Peyer's patch (tissue), 4 donors: Measurements from ENCODE around the gene GPR139. TPM values are rescaled to one million over a fixed set of nuclear protein-coding genes. Genes with fewer than 3 reads are reported as not detected.

Experiments used
- DNase-seq, 3 donors: peaks; one replicate each; pipeline ENCODE4 v3.0.0-alpha.2; 2017 to 2019
- H3K27ac ChIP-seq, 4 donors: fragments of 200-600 bp; sonication (generic); one replicate each; pipeline ENCODE4 v1.5.1; 2016 to 2019
- H3K27me3 ChIP-seq, 2 donors: fragments of 200-600 bp; sonication (generic); one replicate each; pipeline ENCODE4 v1.5.1; 2019
- H3K36me3 ChIP-seq, 3 donors: fragments of 200-600 bp; sonication (generic); one replicate each; pipeline ENCODE4 v1.5.1; 2016 to 2019
- H3K4me1 ChIP-seq, 4 donors: fragments of 200-600 bp; sonication (generic); one replicate each; pipeline ENCODE4 v1.5.1; 2016 to 2019
- H3K4me3 ChIP-seq, 4 donors: fragments of 200-600 bp; sonication (generic); 1 replicate in 3 of 4; 2 replicates in 1 of 4; pipeline ENCODE4 v1.5.1; 2016 to 2019; ENCODE audit warnings: mild to moderate bottlenecking in 1 of 4
- H3K9me3 ChIP-seq, 4 donors: fragments of 200-600 bp; sonication (generic); one replicate each; pipeline ENCODE4 v1.5.1; 2016 to 2019; ENCODE audit warnings: mild to moderate bottlenecking in 1 of 4
- CTCF ChIP-seq, 6 experiments: fragments of 450-650 bp in 4 of 6; fragments of 200-600 bp in 2 of 6; sonication (generic) in 1 of 6; IDR thresholded peaks; one replicate each; pipeline ENCODE4 v1.5.1; 2017 to 2019; ENCODE audit warnings: antibody characterized with exemption in 6 of 6, mild to moderate bottlenecking in 3 of 6, moderate library complexity in 1 of 6
- total RNA-seq, 4 donors: library from RNA; depleted of rRNA; stranded (reverse); fragments of >200 nt; gene quantifications; one replicate each; pipeline ENCODE4 v1.1.0, GENCODE V29; 2016

Gene GPR139
- total RNA-seq, 4 donors from 2014 or later = not detected

DNA sequence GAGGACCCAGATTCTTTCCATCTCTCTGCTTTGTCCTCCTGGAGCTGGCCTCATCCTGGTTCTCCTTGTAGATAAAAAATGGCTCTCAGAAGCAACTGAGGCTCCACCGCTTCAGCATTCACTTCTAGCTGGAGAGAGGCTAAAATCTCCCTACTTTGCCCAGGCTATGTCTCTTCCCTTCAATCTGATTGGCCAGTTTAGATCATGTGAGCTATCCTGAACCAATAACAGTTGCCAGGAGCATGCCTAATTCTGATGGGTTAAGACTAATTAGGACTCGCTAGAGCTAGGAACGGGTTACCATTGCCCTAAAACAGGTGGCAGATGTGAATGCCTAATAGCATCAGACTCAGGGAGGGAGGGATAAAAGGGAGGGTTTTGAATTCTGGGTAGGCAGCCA lies 89.6 kb downstream of the GPR139 start:
- Histone ChIP-seq H3K4me1 (no peaks in the 10 kb centered on the region), H3K9me3 (no peaks in the 10 kb centered on the region), H3K4me3 (no peak overlapping the region), H3K36me3 (no peaks in the 10 kb centered on the region), H3K27me3 (no peaks in the 10 kb centered on the region), H3K27ac (no peak overlapping the region)
- DNase-seq = no peak
- no peak for TF ChIP-seq CTCF (IDR thresholded peaks at IDR 0.05)

Other genes starting within 250 kb of the GPR139 start
- 10 to 100 TPM in 1 of 4 donors, 1 to 10 TPM in 3; 3.5 to 22.9 (median 6.6) TPM for gene GPRC5B, start 189.0 kb downstream of the GPR139 start, total RNA-seq